ENCODE data around the gene PCP4.
A peak's percentile ranks its signal among the peaks of the same experiment; 100 is the strongest.

The PCP4 gene

DNA sequence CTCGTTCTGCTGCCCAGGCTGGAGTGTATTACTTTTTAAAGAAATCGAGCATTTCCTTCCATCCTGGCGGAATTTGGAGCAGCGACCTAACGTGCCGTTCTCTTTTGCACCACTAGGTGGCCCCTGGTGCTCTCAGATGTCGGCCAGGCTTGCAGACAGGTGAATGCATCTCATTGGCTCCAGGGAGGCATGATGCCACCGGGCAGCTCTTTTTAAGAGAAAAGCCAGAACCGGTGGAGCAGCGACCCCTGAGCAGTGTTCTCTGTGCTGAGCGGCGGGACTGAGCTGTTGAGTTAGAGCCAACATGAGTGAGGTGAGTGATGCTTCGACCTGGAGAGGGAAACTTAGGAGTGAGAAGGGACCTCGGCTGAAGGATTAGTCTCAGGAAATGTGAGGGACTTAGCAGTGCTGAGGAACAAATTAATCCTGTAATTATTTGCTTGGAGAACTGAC, at the start of gene PCP4:
Gene PCP4 (plus strand): TSS at position 241 of the 453 bp plus-strand sequence. CDS start 64 bp downstream, at position 305.
- Histone ChIP-seq H3K36me3 (ENCODE audit: control insufficient read depth, insufficient read depth, low read length) (no peaks in the 10 kb centered on the region), H3K9me3 (ENCODE audit: control insufficient read depth, insufficient read depth, low read length) (no peaks in the 10 kb centered on the region), H3K4me1 (ENCODE audit: control insufficient read depth, insufficient read depth, low read length) (no peaks in the 10 kb centered on the region), H3K4me3 (ENCODE audit: low read depth, low read length) (peak within 1 kb of the TSS; percentile 2), H3K27me3 (ENCODE audit: control insufficient read depth, insufficient read depth, low read length) (peaks cover 4% of the 10 kb centered on the region), H3K9ac (ENCODE audit: low read depth, low read length) (no peak within 1 kb of the TSS)

GRCh38 chr21:39818557-39818956, 48.7 kb upstream of the PCP4 start:
- Histone ChIP-seq H3K27me3 (ENCODE audit: control insufficient read depth, insufficient read depth, low read length) (no peaks in the 10 kb centered on the region), H3K36me3 (ENCODE audit: control insufficient read depth, insufficient read depth, low read length) (no peaks in the 10 kb centered on the region), H3K9ac (ENCODE audit: low read depth, low read length) (no peak overlapping the region)

DNA sequence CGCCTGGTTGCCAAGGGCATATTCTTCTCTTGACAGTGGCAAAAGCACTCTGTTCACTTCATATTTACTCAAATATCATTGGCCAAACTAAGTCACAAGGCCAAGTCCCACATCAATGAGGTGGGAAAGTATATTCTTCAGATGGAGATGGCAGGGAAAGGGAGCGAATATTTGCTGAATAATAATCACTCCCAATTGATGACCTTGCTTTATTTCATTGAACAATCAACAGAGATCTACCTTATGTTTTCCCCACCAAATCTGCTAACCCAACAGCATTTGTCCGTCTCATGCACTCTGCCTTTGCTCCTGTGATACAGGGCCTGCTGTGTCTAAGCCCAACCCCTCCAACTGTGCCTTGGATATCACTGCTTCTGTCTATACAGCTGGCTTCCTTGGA, 45.2 kb upstream of the PCP4 start:
- Histone ChIP-seq H3K9me3 (ENCODE audit: control insufficient read depth, insufficient read depth, low read length) (no peaks in the 10 kb centered on the region), H3K36me3 (ENCODE audit: control insufficient read depth, insufficient read depth, low read length) (no peaks in the 10 kb centered on the region), H3K27me3 (ENCODE audit: control insufficient read depth, insufficient read depth, low read length) (no peaks in the 10 kb centered on the region)

More at GRCh38 chr21:39818557-39818956, 48.7 kb upstream of the PCP4 start:
- Histone ChIP-seq H3K4me3 (ENCODE audit: low read depth, low read length) (no peak overlapping the region), H3K9me3 (ENCODE audit: control insufficient read depth, insufficient read depth, low read length) (no peaks in the 10 kb centered on the region), H3K4me1 (ENCODE audit: control insufficient read depth, insufficient read depth, low read length) (no peaks in the 10 kb centered on the region)

DNA sequence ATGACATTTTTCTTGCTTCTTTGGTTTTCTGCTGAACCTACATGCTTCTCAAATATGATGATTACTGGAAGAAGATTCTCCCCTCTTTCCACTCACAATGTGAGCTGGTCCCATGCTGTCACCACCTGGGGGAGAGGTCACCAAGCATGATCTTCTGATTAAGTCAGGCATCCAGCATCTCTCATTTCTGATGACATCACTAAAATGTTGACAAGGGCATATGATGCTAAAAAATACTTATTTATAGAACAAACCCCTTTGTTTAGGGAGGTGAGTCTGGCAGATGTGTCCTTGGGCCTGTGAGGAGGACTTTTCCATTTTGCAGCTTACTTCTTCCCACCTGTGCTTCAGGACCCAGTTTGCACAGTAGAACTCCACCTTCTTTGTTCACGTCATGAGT, 42.0 kb upstream of the PCP4 start:
- H3K36me3 ChIP-seq (ENCODE audit: control insufficient read depth, insufficient read depth, low read length), result no peaks in the 10 kb centered on the region
- no peaks in the 10 kb centered on the region for H3K27me3 ChIP-seq (ENCODE audit: control insufficient read depth, insufficient read depth, low read length)
- no peak overlapping the region for H3K4me3 ChIP-seq (ENCODE audit: low read depth, low read length)
- no peaks in the 10 kb centered on the region for H3K9me3 ChIP-seq (ENCODE audit: control insufficient read depth, insufficient read depth, low read length)
- no peaks in the 10 kb centered on the region for H3K4me1 ChIP-seq (ENCODE audit: control insufficient read depth, insufficient read depth, low read length)
- no peak overlapping the region for H3K9ac ChIP-seq (ENCODE audit: low read depth, low read length)

More for the DNA sequence above, 45.2 kb upstream of the PCP4 start:
- no peak overlapping the region for H3K4me3 ChIP-seq (ENCODE audit: low read depth, low read length)
- H3K4me1 ChIP-seq (ENCODE audit: control insufficient read depth, insufficient read depth, low read length), result no peaks in the 10 kb centered on the region
- H3K9ac ChIP-seq (ENCODE audit: low read depth, low read length), result no peak overlapping the region

GRCh38 chr21:39834543-39834942, 32.7 kb upstream of the PCP4 start:
- Histone ChIP-seq H3K4me1 (ENCODE audit: control insufficient read depth, insufficient read depth, low read length) (no peaks in the 10 kb centered on the region), H3K9me3 (ENCODE audit: control insufficient read depth, insufficient read depth, low read length) (peaks cover 3% of the 10 kb centered on the region), H3K4me3 (ENCODE audit: low read depth, low read length) (no peak overlapping the region), H3K27me3 (ENCODE audit: control insufficient read depth, insufficient read depth, low read length) (no peaks in the 10 kb centered on the region), H3K36me3 (ENCODE audit: control insufficient read depth, insufficient read depth, low read length) (no peaks in the 10 kb centered on the region), H3K9ac (ENCODE audit: low read depth, low read length) (no peak overlapping the region)

DNA sequence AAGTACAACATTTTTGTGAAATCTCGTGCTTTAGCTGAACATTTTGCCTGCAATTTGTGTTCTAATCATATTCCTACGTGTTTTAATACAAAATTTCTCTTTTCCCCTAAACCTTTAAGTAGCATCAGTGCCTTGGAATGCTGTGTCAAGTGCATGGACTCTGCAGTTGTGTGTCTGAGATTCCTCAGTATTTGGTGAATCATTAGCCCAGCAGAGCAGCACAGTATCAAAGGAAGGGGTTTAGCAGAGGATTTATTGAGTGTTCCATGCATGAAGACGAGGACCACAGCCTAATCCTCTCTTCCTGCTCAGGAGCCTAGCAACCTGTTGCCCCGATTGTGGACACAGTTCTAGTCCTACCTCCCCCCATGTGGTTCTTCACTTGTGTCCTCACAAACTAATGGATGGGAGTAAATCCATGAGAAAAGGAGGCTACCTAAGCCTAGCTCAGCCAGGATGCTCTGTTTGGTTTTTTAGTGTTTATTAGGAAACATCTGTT, 29.3 kb upstream of the PCP4 start:
- Histone ChIP-seq H3K9me3 (ENCODE audit: control insufficient read depth, insufficient read depth, low read length) (peaks cover 3% of the 10 kb centered on the region), H3K4me1 (ENCODE audit: control insufficient read depth, insufficient read depth, low read length) (no peaks in the 10 kb centered on the region), H3K36me3 (ENCODE audit: control insufficient read depth, insufficient read depth, low read length) (no peaks in the 10 kb centered on the region), H3K9ac (ENCODE audit: low read depth, low read length) (no peak overlapping the region), H3K27me3 (ENCODE audit: control insufficient read depth, insufficient read depth, low read length) (no peaks in the 10 kb centered on the region), H3K4me3 (ENCODE audit: low read depth, low read length) (no peak overlapping the region)

DNA sequence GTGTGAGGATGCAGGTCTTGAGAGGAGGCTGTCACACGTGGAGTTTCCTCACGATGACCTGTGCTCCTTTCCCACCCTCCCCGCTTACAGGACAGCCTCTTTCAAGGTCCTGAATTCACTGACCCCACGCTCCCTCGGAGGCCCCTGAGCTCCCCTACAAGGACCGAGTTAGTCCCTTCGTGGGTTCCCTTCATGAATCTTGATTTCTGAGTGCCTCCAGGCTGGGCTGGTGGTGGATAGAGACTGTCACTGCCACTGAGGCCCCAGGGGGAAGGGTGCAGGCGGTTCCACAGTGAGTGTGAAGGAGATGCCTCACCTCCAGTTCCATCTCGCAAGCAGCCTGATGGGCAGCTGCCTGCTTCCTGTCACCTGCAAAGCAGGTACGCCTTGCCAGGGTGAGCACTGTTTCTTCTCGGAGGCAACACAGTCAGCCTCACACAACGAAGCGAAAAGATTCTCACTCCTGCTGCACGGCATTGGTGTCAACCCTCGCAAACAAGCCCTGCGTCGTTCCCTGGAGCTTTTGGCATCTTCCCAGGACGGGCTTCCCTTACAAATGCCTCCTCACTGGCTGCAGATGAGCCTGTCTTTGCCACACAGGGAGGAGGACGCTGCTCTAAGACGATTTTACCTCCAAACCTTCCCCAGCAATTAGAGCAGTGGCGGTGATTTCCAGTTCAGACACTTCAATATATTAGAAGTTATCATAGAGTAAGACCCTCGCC, 26.7 kb upstream of the PCP4 start:
- no peaks in the 10 kb centered on the region for H3K4me1 ChIP-seq (ENCODE audit: control insufficient read depth, insufficient read depth, low read length)
- no peaks in the 10 kb centered on the region for H3K9me3 ChIP-seq (ENCODE audit: control insufficient read depth, insufficient read depth, low read length)
- H3K9ac ChIP-seq (ENCODE audit: low read depth, low read length), result no peak overlapping the region
- no peak overlapping the region for H3K4me3 ChIP-seq (ENCODE audit: low read depth, low read length)
- no peaks in the 10 kb centered on the region for H3K27me3 ChIP-seq (ENCODE audit: control insufficient read depth, insufficient read depth, low read length)
- no peaks in the 10 kb centered on the region for H3K36me3 ChIP-seq (ENCODE audit: control insufficient read depth, insufficient read depth, low read length)

GRCh38 chr21:39842741-39843459, 24.3 kb upstream of the PCP4 start:
- Histone ChIP-seq H3K9me3 (ENCODE audit: control insufficient read depth, insufficient read depth, low read length) (no peaks in the 10 kb centered on the region), H3K36me3 (ENCODE audit: control insufficient read depth, insufficient read depth, low read length) (no peaks in the 10 kb centered on the region), H3K9ac (ENCODE audit: low read depth, low read length) (no peak overlapping the region), H3K4me3 (ENCODE audit: low read depth, low read length) (no peak overlapping the region), H3K4me1 (ENCODE audit: control insufficient read depth, insufficient read depth, low read length) (no peaks in the 10 kb centered on the region), H3K27me3 (ENCODE audit: control insufficient read depth, insufficient read depth, low read length) (no peaks in the 10 kb centered on the region)

GRCh38 chr21:39843483-39843882, 23.8 kb upstream of the PCP4 start:
- H3K4me1 ChIP-seq (ENCODE audit: control insufficient read depth, insufficient read depth, low read length), result no peaks in the 10 kb centered on the region
- H3K9me3 ChIP-seq (ENCODE audit: control insufficient read depth, insufficient read depth, low read length), result no peaks in the 10 kb centered on the region
- no peaks in the 10 kb centered on the region for H3K36me3 ChIP-seq (ENCODE audit: control insufficient read depth, insufficient read depth, low read length)
- H3K27me3 ChIP-seq (ENCODE audit: control insufficient read depth, insufficient read depth, low read length), result no peaks in the 10 kb centered on the region
- no peak overlapping the region for H3K4me3 ChIP-seq (ENCODE audit: low read depth, low read length)
- no peak overlapping the region for H3K9ac ChIP-seq (ENCODE audit: low read depth, low read length)

GRCh38 chr21:39843916-39844315, 23.3 kb upstream of the PCP4 start:
- H3K27me3 ChIP-seq (ENCODE audit: control insufficient read depth, insufficient read depth, low read length), result no peaks in the 10 kb centered on the region
- no peak overlapping the region for H3K9ac ChIP-seq (ENCODE audit: low read depth, low read length)
- no peak overlapping the region for H3K4me3 ChIP-seq (ENCODE audit: low read depth, low read length)
- H3K4me1 ChIP-seq (ENCODE audit: control insufficient read depth, insufficient read depth, low read length), result no peaks in the 10 kb centered on the region
- no peaks in the 10 kb centered on the region for H3K9me3 ChIP-seq (ENCODE audit: control insufficient read depth, insufficient read depth, low read length)
- no peaks in the 10 kb centered on the region for H3K36me3 ChIP-seq (ENCODE audit: control insufficient read depth, insufficient read depth, low read length)

GRCh38 chr21:39845571-39846130, 21.6 kb upstream of the PCP4 start:
- Histone ChIP-seq H3K9me3 (ENCODE audit: control insufficient read depth, insufficient read depth, low read length) (no peaks in the 10 kb centered on the region), H3K9ac (ENCODE audit: low read depth, low read length) (no peak overlapping the region), H3K4me1 (ENCODE audit: control insufficient read depth, insufficient read depth, low read length) (no peaks in the 10 kb centered on the region), H3K36me3 (ENCODE audit: control insufficient read depth, insufficient read depth, low read length) (no peaks in the 10 kb centered on the region), H3K4me3 (ENCODE audit: low read depth, low read length) (no peak overlapping the region), H3K27me3 (ENCODE audit: control insufficient read depth, insufficient read depth, low read length) (no peaks in the 10 kb centered on the region)

All from iPS-15b (cell line).